HG03064 (cell line): ENCODE results near the gene WTIP.
"Not testable (repeated sequence)": the region's sequence is repeated elsewhere in the genome, so short reads cannot be mapped to it uniquely, and the experiment has no call there.

Experiments
- ATAC-seq: cut with Tn5 transposase; IDR thresholded peaks from one replicate; pipeline ENCODE4 v1.9.1; 2021; ENCODE audit warnings: low read depth; ENCODE audit not compliant: unreplicated experiment

WTIP gene

DNA sequence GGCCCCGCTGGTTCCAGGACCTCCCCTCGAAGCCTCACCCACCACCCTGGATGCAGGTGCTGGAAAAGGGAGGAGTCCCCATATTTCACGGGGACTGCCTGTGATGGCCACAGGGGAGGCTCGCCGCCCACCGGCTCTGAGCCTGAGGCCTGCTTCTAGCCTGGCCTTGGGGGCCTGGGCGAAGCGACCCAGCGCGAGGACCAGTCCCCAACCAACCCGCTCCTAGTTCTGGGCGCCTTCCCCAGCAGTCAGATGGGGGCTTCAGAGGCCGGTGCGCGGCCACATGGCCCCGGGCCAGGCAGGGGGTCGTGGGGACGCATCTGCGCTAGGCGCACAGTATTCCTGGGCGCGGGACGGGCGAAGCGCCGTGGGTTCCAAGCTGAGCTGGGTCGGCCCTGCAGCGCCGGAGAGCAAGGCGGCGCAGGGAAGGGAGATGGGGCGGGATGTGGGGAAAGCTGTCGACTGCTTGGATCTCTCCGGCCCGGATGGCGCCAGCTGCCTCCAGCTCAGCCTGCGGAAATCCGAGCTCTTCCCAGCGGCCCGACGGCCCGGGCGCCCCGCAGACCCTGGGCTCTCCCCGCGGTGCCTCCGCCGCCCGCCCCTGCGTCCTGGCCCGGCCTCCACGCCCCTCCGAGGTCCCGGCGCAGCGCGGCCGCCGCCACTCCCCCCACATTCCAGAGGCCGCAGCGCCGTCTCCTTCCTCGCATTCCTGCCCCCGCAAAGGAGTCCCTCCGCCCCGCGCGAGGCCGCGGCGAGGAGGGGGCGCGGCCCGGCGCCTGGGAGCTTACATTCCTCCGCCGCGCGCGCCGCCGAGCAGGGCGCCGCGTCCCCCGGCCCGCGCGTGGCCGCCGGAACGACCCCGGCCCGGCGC is at the start of gene WTIP:
WTIP (plus strand) TSS at position 788 of the 871 bp plus-strand sequence. CDS start 217 bp downstream, outside the sequence.
- no peak for ATAC-seq

DNA sequence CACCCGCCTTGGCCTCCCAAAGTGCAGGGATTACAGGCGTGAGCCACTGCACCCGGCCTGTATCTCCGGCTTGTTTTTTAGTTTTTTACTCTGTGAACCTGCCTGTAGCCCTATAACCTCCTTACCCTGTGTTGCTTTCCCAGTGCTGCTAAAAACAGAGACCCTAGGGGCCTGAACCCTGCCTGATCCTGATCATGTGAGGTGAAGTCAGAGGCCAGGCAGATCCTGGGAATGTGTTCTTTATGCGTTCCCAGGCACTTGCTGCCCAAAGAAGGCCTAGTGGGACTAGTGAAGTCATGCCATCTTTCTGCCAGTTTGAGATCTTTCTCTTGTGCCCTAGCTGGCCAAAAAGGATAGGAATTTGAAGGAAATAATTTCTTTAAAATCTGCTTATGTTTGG is 48.8 kb upstream of the WTIP start:
- no peak for ATAC-seq

DNA sequence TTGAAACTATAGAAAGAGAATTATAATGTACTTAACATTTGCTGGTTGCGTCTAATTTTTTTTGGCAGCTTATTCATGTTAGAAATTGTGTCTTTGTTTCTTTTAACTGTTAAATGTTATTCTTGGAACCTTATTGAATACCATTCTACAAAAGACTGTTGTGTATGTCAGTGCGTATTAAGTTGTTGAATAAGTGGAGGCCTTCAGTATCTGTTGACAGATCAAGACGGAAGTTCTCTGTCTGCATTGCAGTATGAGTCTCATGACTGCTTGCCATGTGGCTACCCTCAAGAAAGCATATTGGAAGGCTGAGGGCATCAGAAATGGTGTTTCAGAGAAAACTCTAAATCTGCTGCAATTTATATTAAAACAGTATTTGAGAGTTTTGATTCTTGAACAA is 44.8 kb upstream of the WTIP start:
- no peak for ATAC-seq

DNA sequence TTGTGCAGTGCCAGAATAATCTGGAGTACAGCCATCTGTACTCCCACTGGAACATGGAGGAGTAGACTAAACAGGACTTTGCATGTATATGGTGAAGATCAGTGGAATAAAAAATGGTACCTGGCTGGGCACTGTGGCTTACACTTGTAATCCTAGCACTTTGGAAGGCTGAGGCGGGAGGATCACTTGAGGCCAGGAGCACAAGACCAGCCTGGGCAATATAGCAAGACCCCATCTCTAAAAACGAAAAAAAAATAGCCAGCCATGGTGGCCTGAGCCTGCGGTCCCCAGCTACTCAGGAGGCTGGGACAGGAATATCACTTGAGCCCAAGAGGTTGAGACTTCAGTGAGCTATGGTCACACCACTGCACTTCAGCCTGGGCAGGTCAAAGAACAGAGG is 33.4 kb upstream of the WTIP start:
- no peak for ATAC-seq

DNA sequence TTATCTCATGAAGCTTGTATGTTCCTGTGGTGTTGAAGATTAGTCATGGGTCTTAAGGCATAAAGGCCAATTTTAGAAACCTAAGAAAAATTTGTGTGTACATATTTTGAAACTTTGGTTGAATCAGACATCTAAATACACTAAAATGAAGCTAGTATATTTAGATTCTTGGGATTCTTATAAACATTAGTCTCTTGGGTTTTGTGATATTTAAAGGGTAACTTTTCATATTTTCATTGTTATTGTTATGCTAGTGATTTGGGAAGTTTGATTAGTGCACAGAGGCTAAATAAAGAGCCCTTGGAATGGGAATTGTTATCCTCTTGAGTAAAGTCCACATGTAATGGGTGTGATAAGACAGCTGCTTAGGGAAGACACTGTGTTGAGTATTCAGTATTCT is 28.8 kb upstream of the WTIP start:
- no peak for ATAC-seq

DNA sequence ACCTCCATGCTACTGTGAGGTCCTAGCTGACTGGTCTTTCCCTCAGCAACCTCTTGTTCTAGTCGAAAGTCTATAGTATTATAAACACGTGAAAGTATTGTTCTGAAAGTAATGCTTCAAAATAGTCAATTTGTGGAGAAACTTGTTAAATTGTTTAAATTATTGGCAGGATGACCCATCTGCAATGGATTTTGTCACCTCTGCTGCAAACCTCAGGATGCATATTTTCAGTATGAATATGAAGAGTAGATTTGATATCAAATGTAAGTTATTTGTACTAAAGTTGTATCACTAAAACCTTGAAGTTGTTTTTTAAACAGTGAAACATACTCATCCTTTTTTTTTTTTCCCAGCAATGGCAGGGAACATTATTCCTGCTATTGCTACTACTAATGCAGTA is 27.5 kb upstream of the WTIP start:
- no peak for ATAC-seq

DNA sequence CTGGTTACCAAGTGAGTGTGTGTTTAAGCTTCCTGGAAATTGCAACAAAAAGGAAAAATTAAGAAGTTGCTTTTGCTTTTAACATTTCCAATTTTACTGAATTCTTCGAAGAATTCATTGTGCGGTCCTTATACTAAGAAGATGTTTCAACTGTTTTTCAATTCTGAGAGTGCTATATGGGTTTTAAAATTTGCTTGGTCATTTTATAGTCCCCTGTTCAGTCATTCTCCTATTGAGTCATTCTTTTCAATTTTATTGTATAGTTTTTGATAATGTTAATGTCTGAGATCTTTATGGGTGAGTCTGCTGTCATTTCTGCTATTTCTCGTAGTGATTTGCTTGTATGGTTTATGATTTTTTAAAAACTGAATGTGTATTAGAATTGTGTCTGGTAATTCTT is 26.9 kb upstream of the WTIP start:
- ATAC-seq, result no peak

DNA sequence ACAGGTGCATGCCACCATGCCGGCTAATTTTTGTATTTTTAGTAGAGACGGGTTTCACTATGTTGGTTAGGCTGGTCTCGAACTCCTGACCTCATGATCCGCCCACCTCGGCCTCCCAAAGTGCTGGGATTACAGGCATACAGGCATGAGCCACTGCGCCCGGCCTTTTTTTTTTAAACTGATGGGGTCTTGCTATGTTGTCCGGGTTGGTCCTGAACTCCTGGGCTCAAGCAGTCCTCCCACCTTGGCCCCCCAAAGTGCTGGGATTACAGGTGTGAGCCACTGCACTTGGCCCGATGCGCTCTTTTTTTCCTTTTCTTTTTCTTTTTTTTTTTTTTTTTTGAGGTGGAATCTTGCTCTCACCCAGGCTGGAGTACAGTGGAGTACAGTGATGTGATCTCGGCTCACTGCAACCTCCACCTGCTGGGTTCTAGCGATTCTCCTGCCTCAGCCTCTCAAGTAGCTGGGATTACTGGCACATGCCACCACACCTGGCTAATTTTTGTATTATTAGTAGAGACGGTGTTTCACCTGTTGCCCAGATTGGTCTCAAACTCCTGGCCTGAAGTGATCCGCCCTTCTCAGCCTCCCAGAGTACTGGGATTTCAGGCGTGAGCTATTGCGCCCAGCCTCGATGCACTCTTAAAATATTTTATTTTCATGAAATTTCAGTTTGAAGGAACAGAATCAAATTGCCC is 25.6 kb upstream of the WTIP start:
- ATAC-seq, result not testable (repeated sequence)

DNA sequence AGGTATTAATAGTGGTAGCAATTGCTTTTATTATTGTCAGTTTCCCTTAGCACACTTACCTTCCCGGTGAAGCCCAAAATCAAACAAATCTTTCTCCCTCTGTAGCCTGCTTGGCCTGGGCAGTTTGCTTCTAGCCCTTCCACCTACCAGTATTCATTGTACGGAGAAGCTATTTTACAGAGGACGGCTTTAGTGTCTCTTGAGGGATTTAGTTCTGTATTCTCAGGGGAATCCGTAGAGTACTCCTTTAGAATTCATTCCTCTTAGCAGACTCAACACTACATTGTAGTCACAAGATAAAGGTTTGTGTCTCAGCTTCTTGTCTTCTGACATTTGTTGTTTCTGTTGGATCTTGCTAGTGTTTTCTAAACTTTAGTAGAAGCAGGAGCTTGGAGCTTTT is 24.1 kb upstream of the WTIP start:
- no peak for ATAC-seq

DNA sequence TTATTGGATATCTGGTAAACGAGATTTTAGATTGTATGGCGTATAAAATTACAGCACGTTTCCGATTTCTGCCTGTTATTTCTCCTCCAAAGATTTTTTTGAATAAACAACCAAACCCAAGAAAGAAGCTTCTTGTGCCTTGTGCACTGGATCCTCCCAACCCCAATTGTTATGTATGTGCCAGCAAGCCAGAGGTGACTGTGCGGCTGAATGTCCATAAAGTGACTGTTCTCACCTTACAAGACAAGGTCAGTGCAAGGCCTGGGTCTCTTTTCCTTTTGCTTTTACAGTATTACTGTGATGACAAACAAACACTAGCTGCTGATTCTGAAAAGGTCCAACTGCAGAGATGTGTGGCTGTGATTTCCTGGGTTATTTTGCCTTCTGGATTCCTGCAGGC is 22.9 kb upstream of the WTIP start:
- ATAC-seq, result no peak

DNA sequence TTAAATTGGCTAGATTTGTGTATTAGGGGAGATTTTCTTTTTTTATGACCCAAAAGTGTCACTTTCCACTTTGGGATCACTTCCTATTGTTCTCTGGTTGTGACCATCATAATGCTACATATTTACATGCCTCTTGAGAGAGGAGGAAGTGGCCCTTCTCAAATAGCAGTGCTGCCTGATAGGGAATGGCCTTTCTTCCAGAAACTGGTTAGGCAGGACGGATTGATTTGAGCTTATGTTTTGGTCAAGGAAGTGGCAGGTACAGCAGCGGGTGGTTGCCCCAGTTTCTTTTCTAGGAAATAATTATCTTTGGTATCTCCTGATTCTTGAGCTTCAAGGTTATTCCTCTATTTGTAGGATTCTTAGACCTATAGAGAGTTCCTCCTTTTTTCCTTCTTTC is 21.9 kb upstream of the WTIP start:
- no peak for ATAC-seq

DNA sequence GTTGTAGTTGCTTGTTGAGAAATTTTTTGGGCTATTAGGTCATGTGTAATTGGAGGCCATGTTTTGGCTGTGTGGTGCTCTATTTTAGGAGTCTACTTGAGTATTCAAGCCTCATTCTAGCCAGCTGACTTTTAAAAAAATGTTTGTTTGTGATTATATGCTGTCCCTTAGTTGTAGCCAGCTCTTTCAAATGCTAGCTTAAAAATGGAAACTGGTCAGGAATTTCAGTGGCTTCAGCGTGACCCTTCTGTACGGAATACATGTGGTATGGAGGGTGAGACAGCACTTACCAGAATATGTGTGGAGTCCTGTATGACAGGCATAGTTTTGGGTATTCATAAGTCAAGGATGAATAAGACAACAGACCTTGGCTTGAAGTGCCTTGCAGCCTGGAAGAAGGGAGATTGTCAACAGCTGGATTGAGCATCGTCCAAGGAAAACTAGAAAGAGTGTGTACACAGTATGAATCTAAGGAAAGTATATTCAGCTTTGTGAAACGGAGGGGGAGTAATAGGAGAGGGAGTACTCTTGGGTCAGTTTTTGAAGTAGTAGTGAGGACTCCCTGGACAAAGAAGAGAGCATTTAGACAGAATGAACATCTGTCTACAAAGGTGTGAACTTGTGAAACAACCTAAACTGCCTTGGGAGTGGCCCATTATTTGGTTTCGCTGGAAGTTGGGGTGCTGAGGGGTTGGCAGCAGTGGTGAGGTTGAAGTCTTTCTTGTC is 20.0 kb upstream of the WTIP start:
- ATAC-seq, result no peak

DNA sequence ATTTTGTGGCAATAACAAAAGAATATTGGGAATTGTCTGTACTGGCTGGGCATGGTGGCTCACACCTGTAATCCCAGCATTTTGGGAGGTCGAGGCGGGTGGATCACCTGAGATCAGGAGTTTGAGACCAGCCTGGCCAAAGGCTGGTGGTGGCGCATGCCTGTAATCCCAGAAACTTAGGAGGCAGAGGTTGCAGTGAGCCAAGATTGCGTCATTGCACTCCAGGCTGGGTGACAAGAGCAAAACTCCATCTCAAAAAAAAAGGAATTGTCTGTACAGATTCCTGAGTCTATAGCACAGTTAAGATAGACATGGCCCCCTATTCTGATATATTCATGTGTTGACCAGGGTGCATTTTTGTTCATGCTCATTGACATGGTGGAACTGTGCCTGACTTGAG is 16.8 kb upstream of the WTIP start:
- ATAC-seq, result not testable (repeated sequence)

DNA sequence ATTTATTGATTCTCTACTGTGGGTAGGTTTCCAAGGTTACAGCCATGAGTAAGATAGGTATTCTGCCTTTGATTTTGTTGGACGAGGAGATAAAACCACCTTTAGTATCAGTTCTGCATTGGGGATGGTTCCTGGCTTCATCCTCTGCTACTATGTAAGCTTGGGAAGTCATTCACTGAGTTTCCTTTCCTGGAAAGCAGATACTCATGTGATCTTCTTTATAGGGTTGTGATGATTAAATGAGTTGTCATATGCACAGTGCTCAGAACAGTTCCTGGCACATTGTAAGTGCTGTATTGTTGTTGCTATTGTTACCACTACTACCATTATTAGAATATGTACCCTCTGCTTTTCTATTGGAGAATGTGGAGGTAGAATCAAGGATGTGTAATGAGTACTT is 13.1 kb upstream of the WTIP start:
- ATAC-seq, result no peak

DNA sequence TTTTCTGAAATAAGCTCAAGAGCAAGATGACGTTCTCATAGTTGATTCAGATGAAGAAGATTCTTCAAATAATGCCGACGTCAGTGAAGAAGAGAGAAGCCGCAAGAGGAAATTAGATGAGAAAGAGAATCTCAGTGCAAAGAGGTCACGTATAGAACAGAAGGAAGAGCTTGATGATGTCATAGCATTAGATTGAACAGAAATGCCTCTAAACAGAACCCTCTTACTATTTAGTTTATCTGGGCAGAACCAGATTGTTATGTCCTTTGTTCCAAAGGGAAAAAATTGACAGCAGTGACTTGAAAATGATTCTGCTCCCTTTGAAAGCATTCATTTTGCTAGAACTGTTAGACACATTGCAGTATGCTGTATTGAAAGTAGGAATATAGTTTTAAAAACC is 12.5 kb upstream of the WTIP start:
- not testable (repeated sequence) for ATAC-seq

DNA sequence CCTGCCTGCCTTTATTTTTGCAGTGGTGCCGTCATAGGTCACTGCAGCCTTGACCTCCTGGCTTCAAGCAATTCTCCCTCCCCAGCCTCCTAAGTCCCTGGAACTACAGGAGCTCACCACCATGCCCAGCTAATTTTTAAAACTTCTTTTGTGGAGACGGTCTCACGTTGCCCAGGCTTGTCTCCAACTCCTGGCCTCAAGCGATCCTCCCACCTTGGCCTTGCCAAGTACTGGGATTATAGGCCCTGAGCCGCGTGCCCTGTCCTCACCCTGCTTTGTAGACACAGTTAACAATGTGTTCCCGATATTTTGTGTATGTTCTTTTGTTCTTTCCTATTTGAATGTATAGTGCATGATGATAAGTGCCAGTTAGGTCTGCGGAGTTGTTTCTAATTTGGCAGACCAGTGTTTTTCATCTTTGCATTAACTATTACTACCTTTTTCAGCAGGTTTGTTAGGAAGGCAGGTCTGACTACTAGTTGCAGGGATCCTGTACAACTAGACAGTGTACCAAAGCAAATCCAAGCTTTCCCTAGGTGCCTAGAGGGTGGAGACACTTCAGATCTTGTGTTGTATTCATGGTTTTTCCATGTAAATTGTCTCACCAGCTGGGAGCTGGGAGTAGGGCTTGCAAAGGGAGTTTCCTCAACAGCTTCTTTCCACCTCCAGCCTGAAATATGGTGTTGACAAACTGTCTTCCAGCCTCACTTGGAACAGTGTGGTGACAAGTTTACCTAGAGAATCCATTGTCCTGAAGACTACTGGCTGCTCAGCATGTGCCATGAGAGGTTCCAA is 9.5 kb upstream of the WTIP start:
- no peak for ATAC-seq

DNA sequence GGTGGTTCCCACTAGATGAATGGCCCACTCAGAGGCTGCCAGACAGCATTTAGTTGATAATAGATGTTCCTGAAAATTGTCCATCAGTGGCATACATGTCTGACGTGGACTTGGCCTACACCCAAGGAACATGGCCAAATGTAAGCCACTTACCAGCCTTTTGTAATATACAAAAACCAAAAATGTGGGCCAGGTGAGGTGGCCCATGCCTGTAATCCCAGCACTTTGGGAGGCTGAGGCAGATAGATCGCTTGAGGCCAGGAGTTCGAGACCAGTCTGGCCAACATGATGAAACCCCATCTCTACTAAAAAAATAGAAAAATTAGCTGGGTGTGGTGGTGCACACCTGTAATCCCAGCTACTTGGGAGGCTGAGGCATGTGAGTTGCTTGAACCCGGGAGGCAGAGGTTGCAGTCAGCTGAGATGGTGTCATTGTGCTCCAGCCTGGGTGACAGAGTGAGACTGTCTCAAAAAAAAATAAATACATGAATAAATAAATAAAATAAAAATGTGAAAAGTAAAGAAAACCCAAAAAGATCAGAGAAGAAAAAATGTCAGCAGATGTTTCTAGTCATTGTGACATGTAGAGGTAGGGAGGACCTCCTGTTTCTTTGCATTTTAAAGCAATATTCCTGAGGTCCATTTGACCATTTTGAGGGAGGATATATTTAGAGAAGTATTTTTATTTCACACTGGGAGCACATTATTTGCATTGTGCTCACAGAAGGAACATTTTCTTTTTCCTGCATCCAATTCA is 7.1 kb upstream of the WTIP start:
- ATAC-seq, result no peak

DNA sequence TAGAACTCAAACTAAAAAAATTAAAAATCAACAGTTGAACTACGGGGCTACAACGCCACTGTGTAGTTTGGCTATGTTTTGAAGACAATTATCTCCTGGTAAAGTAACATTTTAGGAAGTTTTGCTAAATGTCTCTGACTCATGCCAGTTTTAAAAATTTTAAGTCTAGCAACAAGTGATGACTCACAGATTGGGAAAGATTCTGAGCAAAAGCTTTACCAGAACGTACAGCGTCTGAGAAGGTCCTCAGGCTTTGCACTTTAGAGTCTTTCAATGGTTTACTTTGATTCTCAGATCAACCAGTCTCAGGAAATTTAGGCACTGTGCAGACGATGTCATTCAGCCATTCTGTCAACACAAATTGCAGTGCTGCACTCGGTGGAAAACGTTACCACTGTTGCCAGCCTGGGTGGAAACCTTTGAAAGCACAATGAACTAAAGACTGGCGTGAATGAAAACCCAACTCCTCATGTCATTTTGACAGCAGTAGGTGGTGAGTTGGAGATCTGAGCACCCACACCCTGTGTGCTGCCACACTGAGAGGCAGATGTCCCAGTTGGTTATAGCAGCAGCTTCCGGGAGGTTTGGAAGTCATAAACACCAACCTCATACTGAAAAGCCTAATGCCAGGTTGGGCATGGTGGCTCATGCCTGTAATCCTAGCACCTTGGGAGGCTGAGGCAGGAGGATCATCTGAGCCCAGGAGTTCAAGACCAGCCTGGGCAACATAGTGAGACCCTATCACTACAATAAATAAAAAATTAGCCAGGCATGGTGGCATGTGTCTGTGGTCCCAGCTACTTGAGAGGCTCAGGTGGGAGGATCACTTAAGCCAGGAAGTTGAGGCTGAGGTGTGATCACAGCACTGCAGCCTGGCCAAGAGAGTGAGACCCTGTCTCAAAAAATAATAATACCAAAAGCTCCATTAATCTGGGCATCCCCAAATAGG is 6.3 kb upstream of the WTIP start:
- no peak for ATAC-seq
